Measurements from ENCODE around the gene ADGRG6. TPM values are rescaled to one million over a fixed set of nuclear protein-coding genes. Genes with fewer than 3 reads are reported as not detected.

ADGRG6 gene
- total and polyA plus RNA-seq, 10 of the 15 experiments (the other 5 are each of a cell fraction or from before 2014, with no cell fraction given), result 0.01 to 0.24 (median 0.13) TPM; not detected in 7

DNA sequence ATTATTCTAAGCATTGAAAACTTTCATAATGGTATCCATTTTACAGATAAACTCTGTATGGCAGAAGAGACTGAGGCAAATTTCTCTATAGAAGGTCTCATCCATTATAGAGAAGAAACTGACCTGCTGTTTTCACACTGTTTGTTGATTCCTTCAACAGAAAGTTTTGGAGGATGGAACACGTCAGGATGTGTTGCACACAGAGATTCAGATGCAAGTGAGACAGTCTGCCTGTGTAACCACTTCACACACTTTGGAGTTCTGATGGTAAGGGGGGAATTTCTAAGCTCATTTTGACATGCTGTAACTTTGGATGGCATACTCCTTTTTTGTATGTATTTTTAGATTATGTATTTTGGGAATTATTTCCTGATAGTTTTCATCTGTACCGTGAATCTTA, 109.3 kb downstream of the ADGRG6 start:
- intact Hi-C loops (cut with micrococcal nuclease; ENCODE audit: unreplicated experiment), result no loop called here

DNA sequence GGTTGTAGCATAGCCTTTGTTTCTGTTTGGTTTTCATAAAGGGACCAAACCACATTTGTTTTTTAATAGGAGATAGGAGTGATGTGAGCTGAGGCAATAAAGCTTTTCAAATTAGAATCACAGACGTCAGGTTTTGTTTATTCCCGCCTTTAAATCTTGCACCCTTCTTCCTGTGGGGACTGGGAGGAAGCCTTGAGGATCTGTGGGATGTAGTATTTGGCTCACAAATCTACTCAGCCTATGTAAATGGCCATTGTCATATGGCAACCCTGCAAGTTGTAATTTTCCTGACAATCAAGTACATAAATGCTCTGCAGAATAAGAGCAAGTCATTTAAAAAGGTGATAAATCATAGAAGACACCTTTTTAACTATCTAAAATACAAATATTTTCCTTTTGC, 110.4 kb downstream of the ADGRG6 start:
- no peaks in the 10 kb centered on the region; a peak in 1 of 4 replicates for H3K27me3 ChIP-seq (replicated peaks in 1 of 2; ENCODE audit: control insufficient read depth in 2 of 2, insufficient read depth in 2 of 2, low read length in 1 of 2)
- intact Hi-C loops (cut with micrococcal nuclease; ENCODE audit: unreplicated experiment) (no loop called here), in situ Hi-C loops (cut with MboI) (no loop called here)
- H3K4me1 ChIP-seq (ENCODE audit: control insufficient read depth, insufficient read depth, low read length), result no peaks in the 10 kb centered on the region
- H3K9me3 ChIP-seq (replicated peaks; ENCODE audit: control insufficient read depth, insufficient read depth, low read length), result no peaks in the 10 kb centered on the region
- no peaks in the 10 kb centered on the region for H3K36me3 ChIP-seq (ENCODE audit: control insufficient read depth in 2 of 2, insufficient read depth in 2 of 2, low read length in 1 of 2)
- BruUV-seq (replicated peaks), result no TSS peak
- DNase-seq (ENCODE audit: low read depth, low spot score), result no peak
- H4K20me1 ChIP-seq (ENCODE audit: control insufficient read depth, insufficient read depth), result no peaks in the 10 kb centered on the region
- WGBS (ENCODE audit: insufficient coverage, insufficient replicate concordance, low lambda C conversion rate, missing lambda C conversion rate), result 0% methylated on average over 2 of the region's 2 CpGs
- H3K4me2 ChIP-seq (ENCODE audit: control insufficient read depth, insufficient read depth), result no peak overlapping the region
- ATAC-seq, result no peak
- ChIA-PET RAD21 (ENCODE audit: unreplicated experiment) (no interaction called here), POLR2A (no interaction called here), CTCF (interaction anchor here (1.0 kb wide), 1 partner anchor 154 kb away, joined by 3 read pairs; no protein-coding TSS in a partner anchor), SMC1A (ENCODE audit: uncharacterized antibody, unreplicated experiment) (no interaction called here)
- no peak overlapping the region for H2AFZ ChIP-seq (ENCODE audit: control insufficient read depth, low read depth, low read length)
- no peak overlapping the region for H3K4me3 ChIP-seq
- H3K9ac ChIP-seq (ENCODE audit: control insufficient read depth, insufficient read depth, low read length), result no peak overlapping the region
- no peaks in the 10 kb centered on the region for H3K79me2 ChIP-seq (ENCODE audit: control insufficient read depth, insufficient read depth, low read length)
- TF ChIP-seq LARP7 (IDR thresholded peaks at IDR 0.05) (no peak), JUND (IDR thresholded peaks at IDR 0.05; ENCODE audit: low read depth, low read length) (no peak), BMI1 (IDR thresholded peaks at IDR 0.05; ENCODE audit: borderline replicate concordance) (no peak), KDM1A (IDR thresholded peaks at IDR 0.05; ENCODE audit: borderline replicate concordance) (no peak), POLR2AphosphoS2 (IDR thresholded peaks at IDR 0.05; ENCODE audit: low read depth, low read length) (no peak), RB1 (IDR thresholded peaks at IDR 0.05; ENCODE audit: borderline replicate concordance) (no peak)
- TF ChIP-seq, protein P1, sequence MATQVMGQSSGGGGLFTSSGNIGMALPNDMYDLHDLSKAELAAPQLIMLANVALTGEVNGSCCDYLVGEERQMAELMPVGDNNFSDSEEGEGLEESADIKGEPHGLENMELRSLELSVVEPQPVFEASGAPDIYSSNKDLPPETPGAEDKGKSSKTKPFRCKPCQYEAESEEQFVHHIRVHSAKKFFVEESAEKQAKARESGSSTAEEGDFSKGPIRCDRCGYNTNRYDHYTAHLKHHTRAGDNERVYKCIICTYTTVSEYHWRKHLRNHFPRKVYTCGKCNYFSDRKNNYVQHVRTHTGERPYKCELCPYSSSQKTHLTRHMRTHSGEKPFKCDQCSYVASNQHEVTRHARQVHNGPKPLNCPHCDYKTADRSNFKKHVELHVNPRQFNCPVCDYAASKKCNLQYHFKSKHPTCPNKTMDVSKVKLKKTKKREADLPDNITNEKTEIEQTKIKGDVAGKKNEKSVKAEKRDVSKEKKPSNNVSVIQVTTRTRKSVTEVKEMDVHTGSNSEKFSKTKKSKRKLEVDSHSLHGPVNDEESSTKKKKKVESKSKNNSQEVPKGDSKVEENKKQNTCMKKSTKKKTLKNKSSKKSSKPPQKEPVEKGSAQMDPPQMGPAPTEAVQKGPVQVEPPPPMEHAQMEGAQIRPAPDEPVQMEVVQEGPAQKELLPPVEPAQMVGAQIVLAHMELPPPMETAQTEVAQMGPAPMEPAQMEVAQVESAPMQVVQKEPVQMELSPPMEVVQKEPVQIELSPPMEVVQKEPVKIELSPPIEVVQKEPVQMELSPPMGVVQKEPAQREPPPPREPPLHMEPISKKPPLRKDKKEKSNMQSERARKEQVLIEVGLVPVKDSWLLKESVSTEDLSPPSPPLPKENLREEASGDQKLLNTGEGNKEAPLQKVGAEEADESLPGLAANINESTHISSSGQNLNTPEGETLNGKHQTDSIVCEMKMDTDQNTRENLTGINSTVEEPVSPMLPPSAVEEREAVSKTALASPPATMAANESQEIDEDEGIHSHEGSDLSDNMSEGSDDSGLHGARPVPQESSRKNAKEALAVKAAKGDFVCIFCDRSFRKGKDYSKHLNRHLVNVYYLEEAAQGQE (IDR thresholded peaks at IDR 0.05; ENCODE audit: low read depth, low read length), result no peak
- TF ChIP-seq, protein P2, sequence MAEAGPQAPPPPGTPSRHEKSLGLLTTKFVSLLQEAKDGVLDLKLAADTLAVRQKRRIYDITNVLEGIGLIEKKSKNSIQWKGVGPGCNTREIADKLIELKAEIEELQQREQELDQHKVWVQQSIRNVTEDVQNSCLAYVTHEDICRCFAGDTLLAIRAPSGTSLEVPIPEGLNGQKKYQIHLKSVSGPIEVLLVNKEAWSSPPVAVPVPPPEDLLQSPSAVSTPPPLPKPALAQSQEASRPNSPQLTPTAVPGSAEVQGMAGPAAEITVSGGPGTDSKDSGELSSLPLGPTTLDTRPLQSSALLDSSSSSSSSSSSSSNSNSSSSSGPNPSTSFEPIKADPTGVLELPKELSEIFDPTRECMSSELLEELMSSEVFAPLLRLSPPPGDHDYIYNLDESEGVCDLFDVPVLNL (IDR thresholded peaks at IDR 0.05; ENCODE audit: low read depth, low read length), result no peak
- TF ChIP-seq, protein P3, sequence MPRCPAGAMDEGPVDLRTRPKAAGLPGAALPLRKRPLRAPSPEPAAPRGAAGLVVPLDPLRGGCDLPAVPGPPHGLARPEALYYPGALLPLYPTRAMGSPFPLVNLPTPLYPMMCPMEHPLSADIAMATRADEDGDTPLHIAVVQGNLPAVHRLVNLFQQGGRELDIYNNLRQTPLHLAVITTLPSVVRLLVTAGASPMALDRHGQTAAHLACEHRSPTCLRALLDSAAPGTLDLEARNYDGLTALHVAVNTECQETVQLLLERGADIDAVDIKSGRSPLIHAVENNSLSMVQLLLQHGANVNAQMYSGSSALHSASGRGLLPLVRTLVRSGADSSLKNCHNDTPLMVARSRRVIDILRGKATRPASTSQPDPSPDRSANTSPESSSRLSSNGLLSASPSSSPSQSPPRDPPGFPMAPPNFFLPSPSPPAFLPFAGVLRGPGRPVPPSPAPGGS (IDR thresholded peaks at IDR 0.05; ENCODE audit: borderline replicate concordance, insufficient read depth, low read depth, low read length, poor library complexity, severe bottlenecking), result no peak
- no peak overlapping the region for H3K27ac ChIP-seq (ENCODE audit: control insufficient read depth, insufficient read depth)
- no peak for FAIRE-seq

More for the DNA sequence above, 109.3 kb downstream of the ADGRG6 start:
- no peaks in the 10 kb centered on the region for H3K79me2 ChIP-seq (ENCODE audit: control insufficient read depth, insufficient read depth, low read length)
- no peak for TF ChIP-seq IKZF2 (IDR thresholded peaks at IDR 0.05)
- no peak for ATAC-seq
- no peaks in the 10 kb centered on the region for H3K4me1 ChIP-seq (ENCODE audit: control insufficient read depth, insufficient read depth, low read length)
- no peak for DNase-seq (ENCODE audit: low read depth, low spot score)
- ChIA-PET POLR2A (no interaction called here), RAD21 (ENCODE audit: unreplicated experiment) (no interaction called here), CTCF (interaction anchor here (1.0 kb wide), 1 partner anchor 155 kb away, joined by 3 read pairs; no protein-coding TSS in a partner anchor), SMC1A (ENCODE audit: uncharacterized antibody, unreplicated experiment) (no interaction called here)
- no peaks in the 10 kb centered on the region; a peak in 1 of 4 replicates for H3K27me3 ChIP-seq (replicated peaks in 1 of 2; ENCODE audit: control insufficient read depth in 2 of 2, insufficient read depth in 2 of 2, low read length in 1 of 2)
- no peak overlapping the region for H3K27ac ChIP-seq (ENCODE audit: control insufficient read depth, insufficient read depth)
- no peaks in the 10 kb centered on the region for H3K9me3 ChIP-seq (replicated peaks; ENCODE audit: control insufficient read depth, insufficient read depth, low read length)
- no peak overlapping the region for H3K9ac ChIP-seq (ENCODE audit: control insufficient read depth, insufficient read depth, low read length)
- no peak overlapping the region for H3K4me3 ChIP-seq
- BruUV-seq (replicated peaks), result no TSS peak
- H4K20me1 ChIP-seq (ENCODE audit: control insufficient read depth, insufficient read depth), result no peaks in the 10 kb centered on the region
- 28% methylated on average over 2 of the region's 2 CpGs for WGBS (ENCODE audit: insufficient coverage, insufficient replicate concordance, low lambda C conversion rate, missing lambda C conversion rate)
- H2AFZ ChIP-seq (ENCODE audit: control insufficient read depth, low read depth, low read length), result no peak overlapping the region
- no peak overlapping the region for H3K4me2 ChIP-seq (ENCODE audit: control insufficient read depth, insufficient read depth)
- FAIRE-seq, result no peak
- in situ Hi-C loops (cut with MboI), result no loop called here
- H3K36me3 ChIP-seq (ENCODE audit: control insufficient read depth in 2 of 2, insufficient read depth in 2 of 2, low read length in 1 of 2), result no peaks in the 10 kb centered on the region
